ENCODE measurements around the gene APCDD1L. TPM values are rescaled to one million over a fixed set of nuclear protein-coding genes. Genes with fewer than 3 reads are reported as not detected.

The APCDD1L gene
- total and polyA plus RNA-seq, 2 of the 8 experiments (the other 6 are each of a cell fraction or from before 2014, with no cell fraction given), result 0.83 to 3.1 TPM

DNA sequence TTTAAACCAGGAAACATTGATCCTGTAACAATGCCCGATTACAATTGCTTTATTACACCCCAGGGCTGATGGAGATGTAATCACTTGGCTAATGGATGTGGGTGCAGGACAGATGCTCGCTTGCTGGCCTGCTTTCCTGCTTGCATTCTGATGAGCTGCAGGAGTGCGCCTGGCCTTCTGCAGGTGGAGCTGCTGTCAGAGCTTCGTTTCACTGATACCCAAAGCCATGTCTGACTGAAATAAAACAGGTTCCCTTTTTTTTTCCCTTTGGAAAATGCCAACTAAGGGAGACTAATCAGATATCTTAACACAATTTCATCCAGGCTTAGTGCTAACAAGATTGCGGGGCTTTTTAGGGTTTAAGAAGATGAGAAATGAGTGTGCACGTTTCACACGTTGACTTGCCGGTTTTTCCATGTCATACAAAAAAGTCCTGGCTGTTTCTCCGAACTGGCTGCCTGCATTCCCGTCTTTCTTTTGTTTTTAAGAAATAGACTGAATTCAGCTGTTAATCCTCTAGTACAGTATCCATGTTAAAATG lies 65.4 kb downstream of the APCDD1L start (continued):
- TF ChIP-seq, protein P1, sequence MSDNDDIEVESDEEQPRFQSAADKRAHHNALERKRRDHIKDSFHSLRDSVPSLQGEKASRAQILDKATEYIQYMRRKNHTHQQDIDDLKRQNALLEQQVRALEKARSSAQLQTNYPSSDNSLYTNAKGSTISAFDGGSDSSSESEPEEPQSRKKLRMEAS (IDR thresholded peaks at IDR 0.05), result no peak
- no peak for TF ChIP-seq SP4 (IDR thresholded peaks at IDR 0.05; ENCODE audit: low read length)
- no peak for TF ChIP-seq EGR1 (IDR thresholded peaks at IDR 0.05; ENCODE audit: borderline replicate concordance, low read depth, low read length)
- TF ChIP-seq TBP (IDR thresholded peaks at IDR 0.05; ENCODE audit: low read depth, low read length), result no peak
- TF ChIP-seq BACH1 (IDR thresholded peaks at IDR 0.05; ENCODE audit: low read length), result no peak
